Parathyroid adenoma (tissue), 2 donors: ENCODE results near the gene DPF3.

Experiments used
- H2AFZ ChIP-seq: fragments of 300-600 bp; sonication (generic); one replicate; pipeline ENCODE4 v1.7.0; 2017; ENCODE audit warnings: antibody characterized with exemption, mild to moderate bottlenecking
- H3K27ac ChIP-seq: fragments of 300-600 bp; sonication (generic); one replicate; pipeline ENCODE4 v1.7.0; 2017
- H3K27me3 ChIP-seq: fragments of 300-600 bp; sonication (generic); one replicate; pipeline ENCODE4 v1.7.0; 2017; ENCODE audit warnings: low read length; ENCODE audit not compliant: control insufficient read depth, insufficient read depth
- H3K36me3 ChIP-seq: fragments of 300-600 bp; sonication (generic); one replicate; pipeline ENCODE4 v1.7.0; 2017; ENCODE audit warnings: low read length; ENCODE audit not compliant: control insufficient read depth, insufficient read depth
- H3K4me1 ChIP-seq: fragments of 300-600 bp; sonication (generic); one replicate; pipeline ENCODE4 v1.7.0; 2017; ENCODE audit warnings: control low read depth
- H3K4me2 ChIP-seq: fragments of 300-600 bp; sonication (generic); one replicate; pipeline ENCODE4 v1.7.0; 2017; ENCODE audit warnings: low read length
- H3K4me3 ChIP-seq: fragments of 300-600 bp; sonication (generic); one replicate; pipeline ENCODE4 v1.7.0; 2017; ENCODE audit warnings: low read depth, low read length
- H3K79me2 ChIP-seq: fragments of 300-600 bp; sonication (generic); one replicate; pipeline ENCODE4 v1.7.0; 2017; ENCODE audit warnings: control low read depth
- H3K9ac ChIP-seq: fragments of 300-600 bp; sonication (generic); one replicate; pipeline ENCODE4 v1.7.0; 2017; ENCODE audit warnings: mild to moderate bottlenecking
- H3K9me3 ChIP-seq: fragments of 300-600 bp; sonication (generic); one replicate; pipeline ENCODE4 v1.7.0; 2017; ENCODE audit warnings: low read length; ENCODE audit not compliant: control insufficient read depth
- CTCF ChIP-seq: fragments of 300-600 bp; sonication (generic); IDR thresholded peaks from one replicate; pipeline ENCODE4 v1.7.0; 2017; ENCODE audit warnings: antibody characterized with exemption, mild to moderate bottlenecking
- donor health status: primary hyperparathyroidism.

Gene DPF3

GRCh38 chr14:72777636-72778035 lies 116.3 kb downstream of the DPF3 start:
- Histone ChIP-seq H3K4me1 (peaks cover 18% of the 10 kb centered on the region), H3K4me3 (no peak overlapping the region), H3K79me2 (no peaks in the 10 kb centered on the region), H3K9me3 (no peaks in the 10 kb centered on the region), H2AFZ (no peak overlapping the region), H3K9ac (no peak overlapping the region), H3K27me3 (no peaks in the 10 kb centered on the region), H3K4me2 (no peak overlapping the region), H3K36me3 (no peaks in the 10 kb centered on the region), H3K27ac (no peak overlapping the region)
- no peak for TF ChIP-seq CTCF

- no peaks in the 10 kb centered on the region for H3K27me3 ChIP-seq
- H2AFZ ChIP-seq, result no peak overlapping the region
- H3K79me2 ChIP-seq, result no peaks in the 10 kb centered on the region
- H3K27ac ChIP-seq, result no peak overlapping the region
- H3K9ac ChIP-seq, result no peak overlapping the region
- no peak for TF ChIP-seq CTCF
- H3K36me3 ChIP-seq, result no peaks in the 10 kb centered on the region
- H3K4me3 ChIP-seq, result no peak overlapping the region
- peaks cover 15% of the 10 kb centered on the region for H3K4me1 ChIP-seq
- H3K9me3 ChIP-seq, result no peaks in the 10 kb centered on the region
- H3K4me2 ChIP-seq, result no peak overlapping the region
Observed at GRCh38 chr14:72776701-72777261, 117.1 kb downstream of the DPF3 start.

- H3K9ac ChIP-seq, result no peak overlapping the region
- no peak overlapping the region for H3K27ac ChIP-seq
- no peak overlapping the region for H2AFZ ChIP-seq
- no peak for TF ChIP-seq CTCF
- H3K4me3 ChIP-seq, result no peak overlapping the region
- H3K79me2 ChIP-seq, result no peaks in the 10 kb centered on the region
- H3K9me3 ChIP-seq, result no peaks in the 10 kb centered on the region
- H3K4me1 ChIP-seq, result peaks cover 9% of the 10 kb centered on the region
- no peaks in the 10 kb centered on the region for H3K27me3 ChIP-seq
- no peak overlapping the region for H3K4me2 ChIP-seq
- no peaks in the 10 kb centered on the region for H3K36me3 ChIP-seq
Observed at GRCh38 chr14:72775923-72776554, 117.9 kb downstream of the DPF3 start.

- Histone ChIP-seq H3K27ac (no peak overlapping the region), H3K79me2 (no peaks in the 10 kb centered on the region), H3K9me3 (no peaks in the 10 kb centered on the region), H3K4me3 (no peak overlapping the region), H3K4me2 (no peak overlapping the region), H3K27me3 (no peaks in the 10 kb centered on the region), H3K9ac (no peak overlapping the region), H3K36me3 (no peaks in the 10 kb centered on the region), H3K4me1 (no peaks in the 10 kb centered on the region), H2AFZ (no peak overlapping the region)
- TF ChIP-seq CTCF, result no peak
Observed at GRCh38 chr14:72774894-72775620, 118.8 kb downstream of the DPF3 start.
